Activated CD8-positive, alpha-beta memory T cell treated with anti-CD3 and anti-CD28 coated beads for 24 hours (primary cell): ENCODE data around the gene NPR2.

ENCODE experiments used
- DNase-seq: peaks from one replicate; pipeline ENCODE4 v3.0.0-alpha.2; 2020

Gene NPR2

GRCh38 chr9:35791297-35791921 is at the start of gene NPR2:
Gene NPR2 (plus strand): TSS chr9:35791591. CDS start chr9:35792409, 818 bp downstream.
- DNase-seq = no peak

GRCh38 chr9:35741740-35742139 is 49.7 kb upstream of the NPR2 start:
- no peak for DNase-seq

GRCh38 chr9:35743452-35743851 is 47.9 kb upstream of the NPR2 start:
- DNase-seq = no peak

GRCh38 chr9:35743880-35744518 is 47.4 kb upstream of the NPR2 start:
- no peak for DNase-seq

- no peak for DNase-seq
Observed at GRCh38 chr9:35745569-35745968, 45.8 kb upstream of the NPR2 start.

GRCh38 chr9:35746583-35746982 is 44.8 kb upstream of the NPR2 start:
- DNase-seq = no peak

GRCh38 chr9:35748242-35748857 is 43.0 kb upstream of the NPR2 start:
- DNase-seq = no peak

- DNase-seq = peak; percentile 89
Observed at GRCh38 chr9:35748858-35749514, 42.4 kb upstream of the NPR2 start, which contains the start of the genes GBA2 and RGP1. Gene GBA2 (minus strand): TSS chr9:35749228. CDS start chr9:35748704, 524 bp downstream. Gene RGP1 (plus strand): TSS chr9:35749287. CDS start chr9:35749756, 469 bp downstream.

GRCh38 chr9:35749515-35750255 is 41.7 kb upstream of the NPR2 start:
- DNase-seq = peak; percentile 76

- DNase-seq = no peak
Observed at GRCh38 chr9:35750256-35750531, 41.2 kb upstream of the NPR2 start.

GRCh38 chr9:35753466-35753865 is 37.9 kb upstream of the NPR2 start:
- no peak for DNase-seq

GRCh38 chr9:35754264-35754663 is 37.1 kb upstream of the NPR2 start, which contains the start of gene MSMP:
Gene MSMP (minus strand): TSS chr9:35754276. CDS start chr9:35754129, 147 bp downstream.
- no peak for DNase-seq

GRCh38 chr9:35755071-35755470 is 36.3 kb upstream of the NPR2 start:
- DNase-seq = no peak

GRCh38 chr9:35756275-35757225 is 34.8 kb upstream of the NPR2 start:
- DNase-seq = peak; percentile 90

- no peak for DNase-seq
Observed at GRCh38 chr9:35757226-35757891, 34.0 kb upstream of the NPR2 start.

GRCh38 chr9:35757892-35758275 is 33.5 kb upstream of the NPR2 start:
- DNase-seq = no peak

GRCh38 chr9:35758475-35759050 is 32.8 kb upstream of the NPR2 start:
- no peak for DNase-seq

- no peak for DNase-seq
Observed at GRCh38 chr9:35759795-35760194, 31.6 kb upstream of the NPR2 start.

- DNase-seq = no peak
Observed at GRCh38 chr9:35760651-35761050, 30.7 kb upstream of the NPR2 start.

GRCh38 chr9:35763181-35763580 is 28.2 kb upstream of the NPR2 start:
- no peak for DNase-seq

GRCh38 chr9:35763803-35764202 is 27.6 kb upstream of the NPR2 start:
- no peak for DNase-seq
